Upper lobe of left lung (tissue), 6 donors: Measurements from ENCODE around the gene GTF2H3. TPM values are rescaled to one million over a fixed set of nuclear protein-coding genes. Genes with fewer than 3 reads are reported as not detected.

Source experiments
- ATAC-seq, 2 donors: fragments of 200-7000 bp; cut with Tn5 transposase; one replicate each; pipeline ENCODE4 v1.9.1; 2022; ENCODE audit warnings: mild to moderate bottlenecking in 2 of 2, moderate library complexity in 2 of 2; ENCODE audit not compliant: low FRiP score in 2 of 2
- DNase-seq, 2 donors: peaks; one replicate each; pipeline ENCODE4 v3.0.0-alpha.2; 2019 to 2020
- H3K27ac ChIP-seq, 4 donors: fragments of 200-600 bp; sonication (generic); one replicate each; pipeline ENCODE4 v1.5.1; 2016 to 2019
- H3K27me3 ChIP-seq, 4 donors: fragments of 200-600 bp; sonication (generic); one replicate each; pipeline ENCODE4 v1.5.1; 2017 to 2019
- H3K36me3 ChIP-seq, 4 donors: fragments of 200-600 bp; sonication (generic); one replicate each; pipeline ENCODE4 v1.5.1; 2016 to 2019
- H3K4me1 ChIP-seq, 4 donors: fragments of 200-600 bp; sonication (generic); one replicate each; pipeline ENCODE4 v1.5.1; 2018 to 2019
- H3K4me3 ChIP-seq, 4 donors: fragments of 200-600 bp; sonication (generic); one replicate each; pipeline ENCODE4 v1.5.1; 2017 to 2019; ENCODE audit warnings: mild to moderate bottlenecking in 2 of 4, moderate library complexity in 1 of 4
- H3K9me3 ChIP-seq, 4 donors: fragments of 200-600 bp; sonication (generic); one replicate each; pipeline ENCODE4 v1.5.1; 2018 to 2019
- EP300 ChIP-seq, 4 donors: sonication (generic); formaldehyde crosslinking; IDR thresholded peaks; one replicate each; pipeline ENCODE4 v1.5.1; 2017; ENCODE audit warnings: antibody characterized with exemption in 4 of 4, control low read depth in 2 of 4
- POLR2A ChIP-seq, 4 donors: fragments of 450-650 bp; IDR thresholded peaks; one replicate each; pipeline ENCODE4 v1.5.1; 2016 to 2017; ENCODE audit warnings: antibody characterized with exemption in 4 of 4, mild to moderate bottlenecking in 2 of 4
- POLR2AphosphoS5 ChIP-seq, 2 donors: sonication (generic); formaldehyde crosslinking; IDR thresholded peaks; one replicate each; pipeline ENCODE4 v1.5.1; 2017; ENCODE audit warnings: antibody characterized with exemption in 2 of 2
- WGBS, 2 donors: methylation state at CpG; one replicate each; pipeline ENCODE4 v1.1.5; 2017 to 2018; 5-methylcytosine and 5-hydroxymethylcytosine counted together
- total RNA-seq, 6 donors: library from RNA; depleted of rRNA in 4 of 6; stranded (reverse); fragments of >200 nt in 4 of 6; gene quantifications; one replicate each; pipeline versions ENCODE4 v1.1.0 to v1.2.1, GENCODE V29; 2016 to 2021
- TF ChIP-seq, protein P1 (sequence below), 6 experiments: fragments of 450-650 bp in 4 of 6; fragments of 200-600 bp in 2 of 6; sonication (generic) in 2 of 6; IDR thresholded peaks; one replicate each; pipeline ENCODE4 v1.5.1; 2016 to 2019; ENCODE audit warnings: antibody characterized with exemption in 6 of 6
- donor health status: DM: no; HTN: no; CAD: no; lungs with moderate emphysema.
- donor health status: DM: no; HTN: yes; CAD: no; lungs with severe emphysema.

Gene GTF2H3
- total RNA-seq, 6 donors from 2014 or later, result 9.8 to 22.3 (median 16.8) TPM

DNA sequence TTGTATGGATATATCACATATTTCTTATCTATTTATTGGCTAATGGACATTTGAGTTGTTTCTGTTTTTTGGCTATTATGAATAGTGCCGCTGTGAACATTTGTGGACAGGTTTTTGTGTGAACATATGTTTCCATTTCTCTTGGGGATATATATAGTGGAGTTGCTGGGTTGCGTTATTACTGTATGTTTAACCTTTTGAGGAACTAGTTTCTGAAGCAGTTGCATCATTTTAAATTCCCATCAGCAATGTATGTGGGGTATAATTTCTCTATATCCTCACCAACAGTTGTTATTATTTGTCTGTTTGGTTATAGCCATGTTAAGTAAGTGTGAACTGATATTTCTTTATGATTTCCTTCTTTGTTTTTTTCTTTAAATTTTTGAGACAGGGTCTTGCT, 48.0 kb downstream of the GTF2H3 start:
- 65 to 81% methylated on average over 2 of the region's 2 CpGs for WGBS, 2 donors
- ATAC-seq, result no peak
- no peak overlapping the region for H3K27ac ChIP-seq

DNA sequence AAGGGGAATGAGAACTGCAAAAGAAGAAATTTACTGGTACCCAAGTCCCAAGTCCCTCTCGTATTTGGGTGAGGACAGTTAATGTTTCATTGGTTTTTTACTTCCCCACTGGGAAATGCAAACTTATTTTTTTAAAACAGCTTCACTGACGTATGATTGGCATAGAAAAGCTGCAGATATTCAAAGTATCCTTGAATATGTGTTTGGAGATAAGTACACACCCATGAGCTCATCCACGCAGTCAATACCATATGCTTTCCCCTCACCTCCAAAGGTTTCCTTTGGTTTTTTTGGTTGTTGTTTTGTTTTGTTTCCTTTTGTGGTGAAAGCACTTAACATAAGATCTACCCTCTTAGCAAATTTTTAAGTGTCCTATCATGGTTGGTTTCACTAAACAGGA, 50.3 kb downstream of the GTF2H3 start:
- Histone ChIP-seq H3K4me1 (no peaks in the 10 kb centered on the region), H3K4me3 (no peak overlapping the region), H3K9me3 (no peaks in the 10 kb centered on the region), H3K27me3 (no peaks in the 10 kb centered on the region), H3K36me3 (peaks cover 0 to 52% (median 23%) of the 10 kb centered on the region in 4 donors), H3K27ac (no peak overlapping the region)
- ATAC-seq, result no peak
- DNase-seq, result no peak
- no peak for TF ChIP-seq POLR2AphosphoS5 (IDR thresholded peaks at IDR 0.05)
- TF ChIP-seq, protein P1, sequence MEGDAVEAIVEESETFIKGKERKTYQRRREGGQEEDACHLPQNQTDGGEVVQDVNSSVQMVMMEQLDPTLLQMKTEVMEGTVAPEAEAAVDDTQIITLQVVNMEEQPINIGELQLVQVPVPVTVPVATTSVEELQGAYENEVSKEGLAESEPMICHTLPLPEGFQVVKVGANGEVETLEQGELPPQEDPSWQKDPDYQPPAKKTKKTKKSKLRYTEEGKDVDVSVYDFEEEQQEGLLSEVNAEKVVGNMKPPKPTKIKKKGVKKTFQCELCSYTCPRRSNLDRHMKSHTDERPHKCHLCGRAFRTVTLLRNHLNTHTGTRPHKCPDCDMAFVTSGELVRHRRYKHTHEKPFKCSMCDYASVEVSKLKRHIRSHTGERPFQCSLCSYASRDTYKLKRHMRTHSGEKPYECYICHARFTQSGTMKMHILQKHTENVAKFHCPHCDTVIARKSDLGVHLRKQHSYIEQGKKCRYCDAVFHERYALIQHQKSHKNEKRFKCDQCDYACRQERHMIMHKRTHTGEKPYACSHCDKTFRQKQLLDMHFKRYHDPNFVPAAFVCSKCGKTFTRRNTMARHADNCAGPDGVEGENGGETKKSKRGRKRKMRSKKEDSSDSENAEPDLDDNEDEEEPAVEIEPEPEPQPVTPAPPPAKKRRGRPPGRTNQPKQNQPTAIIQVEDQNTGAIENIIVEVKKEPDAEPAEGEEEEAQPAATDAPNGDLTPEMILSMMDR (IDR thresholded peaks at IDR 0.05), result no peak
- no peak for TF ChIP-seq POLR2A (IDR thresholded peaks at IDR 0.05)
- no peak for TF ChIP-seq EP300 (IDR thresholded peaks at IDR 0.05)
- WGBS, 2 donors, result 80 to 89% methylated on average over 3 of the region's 3 CpGs

More for the DNA sequence above, 48.0 kb downstream of the GTF2H3 start:
- TF ChIP-seq, protein P1 (IDR thresholded peaks at IDR 0.05), result no peak
- no peak for TF ChIP-seq EP300 (IDR thresholded peaks at IDR 0.05)
- TF ChIP-seq POLR2AphosphoS5 (IDR thresholded peaks at IDR 0.05), result no peak
- Histone ChIP-seq H3K4me1 (no peaks in the 10 kb centered on the region), H3K27me3 (no peaks in the 10 kb centered on the region), H3K9me3 (no peaks in the 10 kb centered on the region), H3K36me3 (peaks cover 0 to 42% (median 14%) of the 10 kb centered on the region in 4 donors), H3K4me3 (no peak overlapping the region)
- no peak for DNase-seq

DNA sequence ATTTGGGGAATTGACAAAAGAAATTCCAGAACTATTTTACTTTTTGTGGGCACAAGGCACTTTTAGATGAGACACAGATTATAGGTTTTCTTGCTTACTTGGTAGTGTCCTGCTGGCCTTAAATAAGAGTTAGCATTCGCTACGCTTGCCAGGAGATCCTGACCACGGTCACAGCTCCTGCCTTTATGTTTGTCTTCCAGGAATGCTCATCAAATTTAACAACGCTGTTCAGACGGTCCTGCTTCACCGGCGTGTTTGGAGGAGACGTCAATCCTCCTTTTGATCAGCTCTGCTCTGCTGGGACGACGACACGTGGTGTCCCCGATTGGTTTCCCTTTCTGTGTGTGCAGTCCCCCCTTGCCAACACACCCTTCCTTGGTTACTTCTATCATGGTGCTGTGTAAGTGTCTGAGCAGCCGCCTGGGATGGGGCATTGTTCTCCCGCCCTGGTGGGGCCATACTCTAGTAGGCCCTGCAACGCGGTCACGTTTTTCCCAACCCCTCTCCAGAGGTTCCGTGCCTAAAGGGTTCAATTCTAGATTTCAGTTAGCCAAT, 53.1 kb downstream of the GTF2H3 start:
- Histone ChIP-seq H3K27ac (no peak overlapping the region), H3K9me3 (no peaks in the 10 kb centered on the region), H3K27me3 (no peaks in the 10 kb centered on the region), H3K4me1 (no peaks in the 10 kb centered on the region), H3K36me3 (peaks cover 0 to 45% (median 21%) of the 10 kb centered on the region in 4 donors), H3K4me3 (no peak overlapping the region)
- WGBS, 2 donors, result 94 to 97% methylated on average over 18 of the region's 18 CpGs
- no peak for DNase-seq
- TF ChIP-seq, protein P1 (IDR thresholded peaks at IDR 0.05), result no peak
- TF ChIP-seq POLR2A (IDR thresholded peaks at IDR 0.05) (no peak), EP300 (IDR thresholded peaks at IDR 0.05) (no peak), POLR2AphosphoS5 (IDR thresholded peaks at IDR 0.05) (no peak)
- no peak for ATAC-seq

DNA sequence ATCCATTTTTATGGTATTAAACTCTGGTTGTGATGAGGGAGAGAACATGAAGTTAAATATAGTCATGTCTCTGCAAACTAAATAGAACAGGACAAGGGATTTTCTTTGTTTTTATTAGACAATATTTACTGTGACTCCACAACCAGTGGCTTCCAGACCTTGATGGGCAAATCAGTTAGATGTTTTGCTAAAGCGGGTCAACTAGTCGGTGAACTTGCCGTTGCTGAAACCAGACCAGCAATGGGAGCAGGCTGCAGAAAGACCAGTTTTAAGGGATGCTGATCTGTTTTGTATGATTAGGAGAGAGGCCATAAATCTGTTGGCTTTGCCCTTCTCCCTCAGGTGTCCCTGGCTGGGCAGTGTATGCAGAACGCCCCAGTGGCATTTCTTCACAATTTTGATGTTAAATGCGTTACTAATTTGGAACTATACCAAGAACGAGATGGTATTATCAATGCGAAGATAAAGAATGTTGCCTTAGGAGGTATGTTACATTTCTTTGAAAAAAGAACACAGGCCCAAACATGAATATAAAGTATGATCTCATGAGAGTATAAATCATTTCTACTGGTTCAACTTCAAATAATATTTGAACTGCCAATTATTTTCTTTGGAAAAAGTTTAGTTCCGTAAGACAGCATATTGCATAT, 56.7 kb downstream of the GTF2H3 start:
- no peak for DNase-seq
- no peak for ATAC-seq

More for the DNA sequence above, 56.7 kb downstream of the GTF2H3 start:
- no peak overlapping the region for H3K27ac ChIP-seq
- H3K36me3 ChIP-seq, result peaks cover 4 to 49% (median 22%) of the 10 kb centered on the region in 4 donors
- no peak overlapping the region for H3K4me3 ChIP-seq
- no peaks in the 10 kb centered on the region for H3K9me3 ChIP-seq
- H3K4me1 ChIP-seq, result no peaks in the 10 kb centered on the region
- H3K27me3 ChIP-seq, result no peaks in the 10 kb centered on the region
- TF ChIP-seq, protein P1 (IDR thresholded peaks at IDR 0.05), result no peak
- no peak for TF ChIP-seq EP300 (IDR thresholded peaks at IDR 0.05)
- no peak for TF ChIP-seq POLR2AphosphoS5 (IDR thresholded peaks at IDR 0.05)
- no peak for TF ChIP-seq POLR2A (IDR thresholded peaks at IDR 0.05)
- 86 to 97% methylated on average over 8 of the region's 8 CpGs for WGBS, 2 donors
